NCI-H1436 treated with DMSO at 0.1 percent for 48 hours (cell line): ENCODE results near the gene TSPAN14.

Source experiments
- DNase-seq: peaks from one replicate; lab custom pipeline; 2025; lab: John Stamatoyannopoulos, UW

The TSPAN14 gene

DNA sequence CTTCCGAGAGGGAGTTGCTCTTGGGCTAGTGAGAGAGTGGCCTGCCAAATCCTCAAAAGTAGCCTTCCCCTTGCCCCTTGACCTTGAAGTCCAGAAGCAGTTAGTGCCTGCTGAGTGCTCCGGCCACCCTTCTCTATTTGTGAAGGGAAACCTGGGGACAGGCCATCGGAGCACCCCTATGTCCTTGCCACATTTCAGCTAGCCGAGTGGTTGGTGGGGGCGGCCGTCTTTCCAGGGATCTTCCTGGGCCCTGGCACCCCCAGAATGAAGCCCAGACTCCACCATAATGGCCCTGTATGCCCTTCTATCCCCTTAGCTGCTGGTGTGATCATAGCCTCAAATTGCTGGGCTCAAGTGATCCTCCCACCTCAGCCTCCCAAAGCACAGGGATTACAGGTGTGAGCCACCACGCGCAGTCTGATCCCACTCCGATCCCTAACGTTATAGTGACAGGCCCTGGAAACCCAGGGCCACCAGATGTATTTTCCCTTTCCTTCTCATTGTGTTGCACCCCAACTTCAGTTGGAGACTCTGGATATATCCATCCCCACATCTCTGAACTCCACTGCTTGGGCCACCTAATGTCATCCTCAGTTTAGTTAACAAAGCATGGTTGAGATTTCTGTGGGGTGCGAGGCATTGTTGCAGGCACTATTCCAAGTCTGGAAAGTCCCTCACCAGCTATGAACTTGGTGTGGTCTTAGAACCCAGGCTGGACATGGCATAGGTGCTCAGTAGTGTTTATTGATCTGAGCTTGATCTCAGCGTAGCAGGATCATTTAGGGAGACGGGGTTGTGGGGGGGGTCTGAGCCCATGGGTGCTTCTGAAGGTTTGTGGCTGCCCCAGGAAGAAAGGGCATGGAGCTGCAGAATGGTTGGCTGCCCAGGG is 1.6 kb downstream of the TSPAN14 start:
- DNase-seq: no peak

- DNase-seq: no peak
These were observed 3.6 kb downstream of the TSPAN14 start for GRCh38 chr10:80457554-80458262.

- DNase-seq: no peak
These were observed 4.1 kb downstream of the TSPAN14 start for GRCh38 chr10:80458263-80458625.

DNA sequence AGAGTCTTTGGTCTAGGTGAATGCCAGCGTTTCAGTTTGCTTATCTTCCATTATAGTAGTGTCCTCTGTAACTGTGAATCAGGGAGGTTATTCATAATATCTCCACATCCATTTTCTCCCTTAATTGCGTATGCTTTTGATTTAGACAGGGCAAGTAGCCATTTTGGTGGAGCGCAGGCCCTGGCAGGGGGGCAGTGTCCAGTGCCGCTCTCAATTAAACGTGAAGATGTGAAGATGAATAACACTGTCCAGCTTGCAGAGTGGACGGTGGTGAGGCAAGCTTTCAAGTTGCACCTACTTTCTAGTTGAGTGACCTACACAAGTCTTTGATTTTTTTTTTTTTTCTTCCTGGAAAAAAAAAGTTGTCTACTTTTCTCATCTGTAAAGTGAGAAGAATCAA is 4.5 kb downstream of the TSPAN14 start:
- no peak for DNase-seq

GRCh38 chr10:80459047-80459865 is 5.1 kb downstream of the TSPAN14 start:
- no peak for DNase-seq

GRCh38 chr10:80460399-80461207 is 6.5 kb downstream of the TSPAN14 start:
- peak; percentile 8 for DNase-seq

DNA sequence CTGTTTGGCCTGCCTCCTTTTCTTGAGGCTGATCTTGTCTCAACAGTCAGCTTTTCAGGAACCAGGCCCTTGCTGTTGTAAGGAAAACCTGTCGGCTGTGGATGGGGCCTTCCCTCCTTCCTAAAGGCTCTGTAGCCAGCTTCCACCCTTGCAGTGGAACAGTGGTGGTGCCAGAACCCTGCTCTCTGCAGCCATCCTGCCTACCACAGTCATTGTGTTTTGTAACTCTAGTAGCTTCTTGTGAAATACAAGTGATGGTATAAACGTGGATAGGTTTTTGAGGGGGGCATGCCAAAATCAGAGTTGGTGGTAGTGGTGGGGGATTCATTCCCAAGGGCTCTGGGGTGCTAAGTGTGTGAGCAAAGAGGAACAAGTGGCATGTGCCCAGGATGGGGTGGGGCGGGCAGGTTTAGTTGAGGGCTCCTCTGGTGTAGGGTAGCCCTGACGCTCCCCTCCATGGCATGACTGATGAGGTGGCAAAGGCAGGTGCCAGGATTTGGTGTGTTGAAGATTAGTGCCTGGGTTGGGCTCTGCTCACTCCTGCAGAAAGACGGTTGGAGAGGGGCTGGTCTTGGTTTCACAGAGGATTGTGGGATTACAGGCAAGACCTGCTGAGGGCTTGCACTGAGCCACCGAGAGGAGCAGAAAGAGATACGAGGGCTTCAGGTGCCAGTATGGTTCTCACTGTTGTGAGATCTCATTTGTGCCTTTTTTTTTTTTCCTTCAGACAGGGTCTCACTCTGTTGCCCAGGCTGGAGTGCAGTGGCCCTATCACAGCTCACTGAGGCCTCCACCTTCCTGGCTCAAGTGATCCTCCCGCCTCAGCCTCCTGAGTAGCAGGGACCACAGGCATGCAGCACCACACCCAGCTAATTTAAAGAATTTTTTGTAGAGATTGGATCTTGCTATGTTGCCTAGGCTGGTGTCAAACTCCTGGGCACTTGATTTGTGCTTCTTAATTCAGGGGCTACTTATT is 7.4 kb downstream of the TSPAN14 start:
- no peak for DNase-seq

DNA sequence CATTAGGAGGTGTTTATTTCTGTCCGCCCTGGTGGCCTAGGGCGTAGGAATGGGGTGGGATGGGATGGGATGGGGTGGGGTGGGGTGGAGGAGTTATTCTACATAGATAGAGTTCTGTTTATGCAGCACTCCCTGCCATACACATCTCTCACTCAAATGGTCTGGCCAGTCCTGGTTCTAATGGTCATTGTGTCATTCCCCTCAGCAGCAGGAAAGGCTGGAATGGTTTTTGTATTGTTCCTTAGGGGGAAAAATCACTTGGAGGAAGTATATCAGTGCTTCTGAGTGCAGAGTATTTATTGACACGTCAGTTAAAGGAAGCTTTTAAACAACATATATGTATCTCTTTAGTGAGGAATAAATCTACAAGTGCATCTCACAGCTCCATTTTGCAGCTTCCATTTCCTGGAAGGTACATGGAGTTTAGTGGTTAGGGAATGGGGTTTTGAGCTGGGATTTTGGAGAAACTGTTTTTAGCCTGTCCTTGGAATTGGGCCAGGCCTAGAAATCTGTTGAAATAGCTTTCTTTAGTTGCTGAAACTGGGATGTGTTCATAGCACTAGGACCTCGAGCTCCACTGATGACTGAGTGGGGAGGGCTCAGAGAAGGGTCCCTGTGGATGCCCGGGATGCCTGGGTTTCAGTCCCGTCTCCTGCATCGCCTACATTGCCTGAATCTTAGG is 8.3 kb downstream of the TSPAN14 start:
- no peak for DNase-seq

DNA sequence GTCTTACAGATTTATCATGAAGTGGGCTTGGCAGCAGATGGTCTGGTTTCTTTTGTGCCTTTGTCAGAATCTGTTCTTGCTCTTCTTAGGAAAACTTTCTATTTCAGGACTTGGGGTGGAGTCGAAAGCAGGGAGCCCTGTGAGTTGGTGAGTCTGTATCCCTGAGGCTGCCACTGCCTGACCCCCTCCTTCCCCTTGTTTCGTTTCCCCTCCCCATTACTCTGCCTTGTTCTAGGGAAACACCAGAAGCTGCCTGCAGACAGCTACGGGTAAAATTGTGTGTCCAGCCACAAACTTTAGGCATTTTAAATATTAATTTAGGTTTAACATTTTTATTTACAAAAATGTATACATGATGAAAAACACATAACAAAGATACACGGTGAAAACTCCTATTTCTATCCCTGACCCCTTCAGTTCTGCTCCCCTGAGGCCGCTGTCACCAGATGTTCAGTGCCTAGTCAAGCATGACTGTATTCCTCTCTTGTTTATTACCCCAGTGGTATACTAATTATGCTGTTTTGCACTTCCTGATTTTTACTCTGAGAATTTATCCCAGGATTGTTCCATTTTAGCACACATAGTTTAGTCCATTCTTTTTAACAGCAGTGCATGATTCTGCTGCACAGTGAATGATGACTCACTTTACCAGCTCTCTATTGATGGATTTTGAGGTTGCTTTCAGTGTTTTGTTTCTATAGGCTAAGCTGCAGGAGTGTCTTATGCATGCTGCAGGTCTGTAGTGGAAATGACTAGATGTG is 9.1 kb downstream of the TSPAN14 start:
- DNase-seq: no peak

DNA sequence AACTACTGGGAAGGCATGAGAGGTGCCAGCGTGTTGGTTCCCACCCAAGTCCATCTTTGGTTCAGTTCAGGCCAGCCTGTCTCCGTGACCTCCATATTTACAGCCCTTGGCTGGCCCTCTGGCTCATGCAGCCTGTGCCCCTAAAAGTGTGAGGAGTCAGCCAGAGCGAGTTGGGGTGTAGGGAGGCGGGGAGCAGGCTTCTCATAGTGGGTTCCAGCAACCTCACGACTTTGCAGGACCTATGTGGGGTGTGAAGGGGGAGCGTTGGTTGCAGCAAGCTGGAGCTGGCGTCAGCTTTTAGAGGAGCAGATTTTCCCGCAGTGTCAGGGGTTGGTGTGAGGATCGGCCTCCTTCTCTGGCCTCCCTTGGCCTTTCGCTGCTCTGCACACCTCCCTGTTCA is 9.8 kb downstream of the TSPAN14 start:
- no peak for DNase-seq

GRCh38 chr10:80464557-80465450 is 10.7 kb downstream of the TSPAN14 start:
- no peak for DNase-seq

DNA sequence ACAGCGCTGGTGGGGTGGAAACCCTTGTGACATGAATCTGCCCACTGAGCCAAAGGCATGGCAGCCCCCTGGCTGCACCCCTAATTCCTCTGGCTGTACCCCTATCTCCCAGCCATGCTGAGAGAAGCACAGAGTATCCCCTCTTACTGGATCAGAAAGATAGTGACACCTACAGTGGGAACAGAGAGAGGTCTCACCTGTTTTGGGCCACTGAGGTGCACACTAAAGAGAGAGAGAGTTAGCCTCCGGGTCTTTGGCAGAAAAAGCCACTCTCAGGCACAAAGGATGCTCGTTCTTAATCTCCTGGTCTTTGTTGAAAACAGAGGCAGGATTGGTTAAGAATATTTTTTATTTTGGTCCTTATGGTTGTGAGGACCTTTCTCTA is 11.3 kb downstream of the TSPAN14 start:
- DNase-seq: no peak

- no peak for DNase-seq
These were observed 11.9 kb downstream of the TSPAN14 start for GRCh38 chr10:80465839-80466590.

DNA sequence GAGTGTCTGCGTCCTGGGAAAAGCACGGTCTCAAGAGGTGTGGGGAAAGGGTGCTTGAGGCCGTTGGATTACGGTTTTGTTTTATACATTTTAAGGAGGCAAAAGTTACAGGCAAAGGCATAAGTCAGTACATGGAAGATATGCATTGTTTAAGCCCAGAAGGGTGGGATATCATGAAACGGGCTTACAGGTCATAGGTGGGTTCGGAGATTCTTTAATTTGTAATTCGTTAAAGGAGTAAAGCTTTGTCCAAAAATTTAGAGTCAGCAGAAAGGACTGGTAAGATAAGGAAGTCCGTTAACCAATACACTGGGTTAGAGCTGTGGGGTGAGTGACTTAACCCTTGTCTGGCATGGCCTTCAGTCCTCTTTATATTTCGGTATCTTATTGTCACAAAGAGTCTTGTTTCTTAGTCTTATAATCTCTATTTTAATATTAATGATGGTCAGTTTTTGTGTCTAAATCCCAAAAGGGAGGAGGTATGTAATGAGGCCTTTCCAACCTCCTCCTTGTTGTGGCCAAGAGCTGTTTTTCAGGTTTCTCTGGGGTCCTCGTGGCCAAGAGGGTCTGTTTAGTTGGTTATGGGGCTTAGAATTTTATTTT is 12.7 kb downstream of the TSPAN14 start:
- no peak for DNase-seq

DNA sequence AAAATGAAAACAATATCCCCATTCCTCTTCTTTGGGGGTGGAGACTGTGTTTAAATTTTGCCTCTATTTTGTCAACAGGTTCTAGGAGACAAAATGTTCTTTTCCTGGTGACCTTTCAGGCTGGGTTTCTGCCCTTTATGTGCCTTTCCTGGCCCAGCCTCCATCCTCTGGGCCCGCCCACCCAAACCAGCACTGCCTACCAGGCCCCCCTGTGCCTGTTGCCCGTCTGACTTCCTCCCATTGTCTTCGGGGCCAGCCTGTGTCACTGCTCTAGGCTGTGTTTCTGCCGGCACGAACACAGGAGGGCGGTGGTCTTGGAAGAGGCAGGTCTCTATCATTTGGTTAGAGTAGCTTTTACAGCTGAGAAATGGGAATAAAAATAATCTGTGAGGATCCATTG is 13.9 kb downstream of the TSPAN14 start:
- DNase-seq: no peak

GRCh38 chr10:80468806-80469421 is 14.8 kb downstream of the TSPAN14 start:
- DNase-seq: no peak

DNA sequence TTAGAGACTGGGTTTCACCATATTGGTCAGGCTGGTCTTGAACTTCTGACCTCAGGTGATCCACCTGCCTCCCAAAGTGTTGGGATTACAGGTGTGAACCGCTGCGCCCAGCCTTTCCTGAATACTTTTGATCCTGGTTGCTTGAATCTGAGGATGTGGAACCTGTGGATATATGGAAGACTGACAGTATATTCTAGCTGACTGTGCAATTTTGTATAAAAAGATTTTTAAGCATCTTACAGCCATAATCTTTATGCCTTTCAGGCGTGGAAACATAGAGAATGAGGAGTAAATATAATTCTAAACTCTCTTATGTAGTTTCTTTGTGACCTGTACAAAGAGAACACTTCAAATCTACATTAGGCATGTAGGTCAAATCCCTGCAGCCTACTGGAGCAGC is 16.2 kb downstream of the TSPAN14 start:
- no peak for DNase-seq
